Midbrain (tissue), 1 donor: ENCODE data around the gene PRM2.

Experiments
- DNase-seq: peaks from one replicate; lab custom pipeline; 2025; lab: John Stamatoyannopoulos, UW

The PRM2 gene

DNA sequence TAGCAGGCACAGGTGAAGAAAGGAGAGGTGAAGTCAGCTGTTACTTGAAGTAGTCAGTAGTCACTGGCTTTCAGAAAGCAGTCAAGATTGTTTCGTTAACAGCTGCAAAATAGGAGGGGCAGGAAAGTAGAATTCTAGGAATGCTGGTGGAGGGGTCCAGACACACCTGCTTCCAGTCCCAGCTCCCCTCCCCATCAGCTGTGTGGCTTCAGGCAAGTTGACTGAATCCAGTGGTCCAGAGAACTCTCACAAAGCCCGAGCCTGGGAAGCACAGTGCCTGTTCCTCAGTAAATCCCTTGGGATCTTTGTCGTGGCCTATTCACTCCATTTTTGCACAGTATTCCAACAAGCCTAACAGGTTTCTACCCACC is 15.7 kb downstream of the PRM2 start:
- DNase-seq: no peak

DNA sequence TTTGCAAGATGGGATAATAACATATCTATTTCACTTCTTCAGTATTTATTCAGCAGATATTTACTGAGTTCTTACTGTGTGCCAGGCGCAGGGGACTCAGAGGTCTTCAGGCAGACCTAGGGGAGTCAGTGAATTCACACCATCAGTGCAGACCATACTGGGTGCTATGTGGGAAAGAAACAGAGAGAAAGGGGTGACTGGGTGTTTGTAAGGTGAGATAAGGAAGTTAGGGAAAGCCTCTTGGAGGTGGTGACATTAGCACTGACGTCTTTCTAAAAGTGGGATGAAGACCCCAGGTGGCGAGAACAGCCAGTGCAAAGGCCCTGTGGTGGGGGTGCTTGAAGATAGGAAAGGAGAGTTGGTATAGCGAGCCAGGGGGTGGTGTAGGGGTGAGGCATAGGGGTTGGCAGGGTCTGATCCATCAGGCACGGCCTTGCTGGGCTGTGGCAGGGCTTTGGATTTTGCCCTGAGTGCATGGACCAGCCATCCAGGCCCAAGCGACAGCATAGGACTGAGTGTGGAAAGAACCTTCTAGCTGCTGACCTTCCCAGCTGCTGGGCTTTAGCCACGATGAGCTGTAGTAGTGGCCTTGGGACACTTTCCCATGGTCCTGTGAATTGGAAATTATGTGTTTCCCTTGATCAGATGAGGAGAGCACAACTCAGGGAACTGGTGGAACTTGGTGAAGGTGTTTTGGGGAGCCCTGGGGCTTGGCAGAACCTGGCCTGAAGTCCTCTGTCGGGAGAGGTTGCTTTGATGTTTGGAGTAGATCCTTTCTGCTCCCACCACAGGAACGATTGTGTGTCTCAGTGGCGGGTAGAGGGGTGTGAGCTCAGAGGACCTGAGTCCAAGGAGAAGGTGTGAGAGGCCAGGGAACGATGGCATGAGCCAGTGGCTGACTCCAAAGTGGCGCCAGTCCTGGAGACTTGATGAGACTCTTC is 16.4 kb downstream of the PRM2 start:
- no peak for DNase-seq

- DNase-seq: peak; percentile 75
Observed at GRCh38 chr16:11258553-11259492, 17.5 kb downstream of the PRM2 start.

DNA sequence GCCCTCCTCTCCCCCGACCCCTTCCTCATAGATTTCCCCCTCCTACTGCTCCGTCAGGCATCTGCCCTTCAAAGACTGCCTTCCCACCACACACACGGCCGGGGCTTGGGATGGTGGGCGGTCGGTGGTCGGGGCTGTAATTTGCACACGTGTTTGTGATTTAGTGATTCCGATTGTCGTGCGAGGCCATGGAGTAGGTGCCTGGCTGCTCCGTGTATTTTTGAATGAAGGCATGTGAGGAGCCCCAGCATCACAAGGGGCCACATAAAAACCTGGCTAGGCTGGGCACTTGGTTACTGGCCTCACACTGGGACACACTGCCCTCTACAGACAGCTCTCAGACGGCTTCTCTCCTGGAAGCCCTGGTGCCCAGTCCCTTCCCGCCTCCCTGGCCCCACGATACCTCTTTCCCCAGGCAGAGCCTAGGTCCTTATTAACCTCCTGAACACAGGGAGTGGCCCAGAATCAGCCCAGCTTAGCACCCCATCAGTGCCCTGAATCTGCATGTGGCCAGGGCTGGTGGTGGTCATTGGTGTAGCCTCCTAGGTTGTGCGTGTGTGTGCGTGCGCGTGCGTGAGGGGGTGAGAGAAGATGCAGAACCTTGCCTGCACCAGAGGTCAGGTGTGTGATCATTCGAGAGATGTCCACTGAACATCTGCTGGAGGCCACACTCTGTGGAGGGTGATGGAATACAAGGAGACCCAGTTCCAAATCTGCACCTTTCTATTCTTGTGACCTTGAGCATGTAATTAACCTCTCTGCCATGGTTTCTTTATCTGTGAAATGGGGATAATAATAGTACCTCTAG is 18.9 kb downstream of the PRM2 start:
- peak; percentile 83 for DNase-seq

GRCh38 chr16:11256661-11257130 is 19.6 kb downstream of the PRM2 start:
- no peak for DNase-seq

- peak; percentile 88 for DNase-seq
Observed at GRCh38 chr16:11255737-11256660, 20.3 kb downstream of the PRM2 start, which contains the start of gene SOCS1. Gene SOCS1 (minus strand): TSS chr16:11256204. CDS start chr16:11255478, 726 bp downstream.

DNA sequence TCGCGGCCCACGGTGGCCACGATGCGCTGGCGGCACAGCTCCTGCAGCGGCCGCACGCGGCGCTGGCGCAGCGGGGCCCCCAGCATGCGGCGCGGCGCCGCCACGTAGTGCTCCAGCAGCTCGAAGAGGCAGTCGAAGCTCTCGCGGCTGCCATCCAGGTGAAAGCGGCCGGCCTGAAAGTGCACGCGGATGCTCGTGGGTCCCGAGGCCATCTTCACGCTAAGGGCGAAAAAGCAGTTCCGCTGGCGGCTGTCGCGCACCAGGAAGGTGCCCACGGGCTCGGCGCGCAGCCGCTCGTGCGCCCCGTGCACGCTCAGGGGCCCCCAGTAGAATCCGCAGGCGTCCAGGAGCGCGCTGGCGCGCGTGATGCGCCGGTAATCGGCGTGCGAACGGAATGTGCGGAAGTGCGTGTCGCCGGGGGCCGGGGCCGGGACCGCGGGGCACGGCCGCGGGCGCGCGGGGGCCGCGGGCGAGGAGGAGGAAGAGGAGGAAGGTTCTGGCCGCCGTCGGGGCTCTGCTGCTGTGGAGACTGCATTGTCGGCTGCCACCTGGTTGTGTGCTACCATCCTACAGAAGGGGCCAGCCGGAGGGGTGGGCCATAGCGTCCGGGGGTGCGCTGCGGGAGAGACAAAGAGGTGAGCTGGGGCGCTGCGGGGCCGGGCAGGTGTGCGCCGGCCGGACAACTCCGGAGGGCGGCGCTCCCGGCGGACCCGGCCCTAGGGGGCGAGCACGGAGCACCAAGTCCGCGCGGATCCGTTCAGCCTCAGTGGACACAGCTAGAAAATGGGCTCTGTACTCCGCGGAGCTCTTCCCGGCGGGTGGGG is 21.2 kb downstream of the PRM2 start:
- no peak for DNase-seq

GRCh38 chr16:11253995-11254912 is 22.0 kb downstream of the PRM2 start:
- DNase-seq: no peak

GRCh38 chr16:11253009-11253994 is 23.0 kb downstream of the PRM2 start:
- DNase-seq: no peak

DNA sequence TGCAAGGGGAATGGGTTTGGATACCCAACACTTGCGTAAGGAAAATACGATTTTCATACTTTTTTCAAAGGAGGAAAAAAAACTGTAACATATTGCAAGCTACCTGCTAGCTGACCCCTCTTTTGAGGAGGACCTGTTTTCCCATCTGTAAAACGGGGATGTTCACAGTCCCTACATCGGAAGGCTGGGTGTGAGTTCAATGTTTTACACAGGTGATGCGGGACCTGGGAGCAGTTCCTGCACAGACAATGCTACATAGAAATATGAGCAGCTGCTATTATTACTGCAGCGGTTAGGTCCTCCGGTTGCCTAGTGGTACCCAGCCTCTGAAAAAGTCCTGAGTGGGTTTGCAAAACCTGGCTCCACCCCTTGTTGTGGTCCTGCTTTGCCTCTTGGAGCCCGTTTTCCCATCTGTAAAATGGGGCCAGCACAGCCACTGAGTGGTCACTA is 23.8 kb downstream of the PRM2 start:
- no peak for DNase-seq

GRCh38 chr16:11251525-11252481 is 24.5 kb downstream of the PRM2 start:
- no peak for DNase-seq

GRCh38 chr16:11250786-11251524 is 25.3 kb downstream of the PRM2 start:
- no peak for DNase-seq

DNA sequence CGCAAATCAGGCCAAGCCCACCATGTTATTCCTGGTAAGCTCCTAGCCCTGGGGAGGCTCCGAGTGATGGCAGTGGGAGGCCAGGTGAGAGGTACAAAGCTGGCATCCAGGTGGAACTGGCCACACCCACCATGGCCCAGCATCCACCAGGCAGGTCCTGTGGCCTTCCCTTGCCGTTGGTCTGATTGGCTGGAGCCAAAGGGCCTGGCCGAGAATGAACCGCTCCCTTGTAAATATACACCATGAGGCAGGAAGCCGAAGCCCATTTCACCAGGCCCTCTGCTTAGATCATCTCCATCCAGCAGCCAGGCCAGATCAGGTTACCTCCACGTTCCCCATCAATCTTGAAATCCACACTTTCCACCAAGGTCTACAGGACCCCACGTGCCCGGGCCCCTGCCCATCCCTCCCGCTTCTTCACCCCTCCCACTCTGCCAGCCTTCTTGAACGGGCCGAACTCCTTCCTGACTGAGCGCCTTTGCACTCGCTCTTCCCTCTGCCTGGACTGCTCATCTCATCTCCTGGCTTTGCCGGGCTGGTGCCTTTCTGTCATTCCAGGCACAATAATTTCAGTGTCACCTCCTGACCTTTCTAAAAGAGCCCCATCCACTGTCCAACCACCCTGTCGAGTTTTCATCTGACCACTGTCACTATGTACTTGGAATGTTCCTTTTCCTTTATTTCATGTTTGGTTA is 26.0 kb downstream of the PRM2 start:
- no peak for DNase-seq

GRCh38 chr16:11249233-11250061 is 26.8 kb downstream of the PRM2 start:
- DNase-seq: no peak
